K562 (cell line): ENCODE data around the gene ZDHHC3. TPM values are rescaled to one million over a fixed set of nuclear protein-coding genes. Genes with fewer than 3 reads are reported as not detected.

ENCODE experiments used
- CBX8 ChIP-seq: fragments of 200-600 bp; sonication (generic); IDR thresholded peaks from 2 replicates; pipeline ENCODE4 v1.6.1; 2012; ENCODE audit warnings: borderline replicate concordance, mixed run types, low read depth, mild to moderate bottlenecking, moderate library complexity, mixed read lengths, low read length, control low read depth, inconsistent platforms; ENCODE audit not compliant: poor library complexity, severe bottlenecking; ENCODE audit errors: extremely low read depth
- CHD2 ChIP-seq: IDR thresholded peaks from 2 replicates; pipeline ENCODE4 v1.6.1; 2011; ENCODE audit warnings: low read depth, low read length
- CTCF ChIP-seq, 3 experiments: IDR thresholded peaks in 2 of 3; conservative IDR thresholded peaks in 1 of 3; 2 replicates each; pipeline ENCODE4 v1.5.1; 2011 to 2012; ENCODE audit warnings: low read length in 3 of 3, mild to moderate bottlenecking in 3 of 3, control low read depth in 2 of 3, improper control_type of control experiment in 1 of 3, inconsistent platforms in 1 of 3, low read depth in 1 of 3, mixed read lengths in 1 of 3, moderate library complexity in 1 of 3; ENCODE audit not compliant: insufficient read depth in 2 of 3
- DPF2 ChIP-seq: fragments of 450-650 bp; IDR thresholded peaks from 2 replicates; pipeline ENCODE4 v1.6.1; 2016
- GTF2A2 ChIP-seq: IDR thresholded peaks from 2 replicates; pipeline ENCODE4 v1.6.1; 2016; ENCODE audit warnings: mild to moderate bottlenecking, missing genetic modification characterization, missing compliant biosample characterization
- HDAC1 ChIP-seq, 2 experiments: fragments of 450-650 bp; IDR thresholded peaks; 2 replicates each; pipeline ENCODE4 v1.6.1; 2016 to 2017; ENCODE audit warnings: inconsistent platforms in 1 of 2, mild to moderate bottlenecking in 1 of 2, moderate library complexity in 1 of 2
- HDAC3 ChIP-seq: fragments of 450-650 bp; IDR thresholded peaks from 2 replicates; pipeline ENCODE4 v1.6.1; 2018; ENCODE audit warnings: borderline replicate concordance, mild to moderate bottlenecking, moderate library complexity; ENCODE audit not compliant: partially characterized antibody
- HINFP ChIP-seq: fragments of 450-650 bp; conservative IDR thresholded peaks from 2 replicates; pipeline ENCODE4 v1.6.1; 2016; ENCODE audit warnings: missing genetic modification characterization, low read depth, mild to moderate bottlenecking, control low read depth, missing compliant biosample characterization
- JUNB ChIP-seq: fragments of 450-650 bp; formaldehyde crosslinking; conservative IDR thresholded peaks from 2 replicates; pipeline ENCODE4 v1.4.0; 2020; ENCODE audit warnings: mild to moderate bottlenecking
- NCOA6 ChIP-seq: fragments of 450-650 bp; IDR thresholded peaks from 2 replicates; pipeline ENCODE4 v1.6.1; 2017; ENCODE audit warnings: mild to moderate bottlenecking
- NONO ChIP-seq, 2 experiments: fragments of 200-400 bp in 1 of 2; fragments of 450-650 bp in 1 of 2; formaldehyde crosslinking in 1 of 2; IDR thresholded peaks; 2 replicates each; pipeline ENCODE4 v1.6.1; 2017; ENCODE audit warnings: low read depth in 2 of 2, mild to moderate bottlenecking in 2 of 2, moderate library complexity in 2 of 2, low read length in 1 of 2
- SMARCE1 ChIP-seq: fragments of 450-650 bp; IDR thresholded peaks from 2 replicates; pipeline ENCODE4 v1.7.1; 2016; ENCODE audit warnings: mild to moderate bottlenecking
- SMC3 ChIP-seq: conservative IDR thresholded peaks from 2 replicates; pipeline ENCODE4 v1.6.1; 2011; ENCODE audit warnings: low read depth, low read length, improper control_type of control experiment; ENCODE audit not compliant: insufficient read depth
- STAG1 ChIP-seq: sonication (generic); formaldehyde crosslinking; IDR thresholded peaks from 2 replicates; pipeline ENCODE4 v1.5.0; 2020; ENCODE audit warnings: missing genetic modification reagents, borderline replicate concordance
- TAF9B ChIP-seq: fragments of 450-650 bp; IDR thresholded peaks from 2 replicates; pipeline ENCODE4 v1.6.1; 2018; ENCODE audit warnings: mild to moderate bottlenecking; ENCODE audit not compliant: partially characterized antibody
- TCFL5 ChIP-seq: fragments of 250-450 bp; sonication (Bioruptor Pico); conservative IDR thresholded peaks from 2 replicates; pipeline ENCODE4 v1.6.1; 2021; ENCODE audit warnings: mild to moderate bottlenecking, moderate library complexity, matching md5 sums
- TRIM24 ChIP-seq, 2 experiments: fragments of 450-650 bp; IDR thresholded peaks; 2 replicates each; pipeline ENCODE4 v1.6.1; 2016
- ZBED1 ChIP-seq: IDR thresholded peaks from 2 replicates; pipeline ENCODE4 v1.6.1; 2014
- ZBTB11 ChIP-seq, 3 experiments: fragments of 200-800 bp in 1 of 3; fragments of 250-450 bp in 1 of 3; fragments of 450-650 bp in 1 of 3; sonication (Bioruptor Pico) in 1 of 3; sonication (Bioruptor generic) in 1 of 3; formaldehyde crosslinking in 1 of 3; IDR thresholded peaks; 2 replicates each; pipeline versions ENCODE4 v1.6.1 to v1.8.0; 2016 to 2022; ENCODE audit warnings: mild to moderate bottlenecking in 2 of 3, missing genetic modification characterization in 2 of 3, missing compliant biosample characterization in 1 of 3, moderate library complexity in 1 of 3
- ZNF165 ChIP-seq: fragments of 250-450 bp; sonication (Bioruptor Pico); IDR thresholded peaks from 2 replicates; pipeline ENCODE4 v1.4.0; 2020; ENCODE audit warnings: borderline replicate concordance
- ZNF282 ChIP-seq: sonication (generic); formaldehyde crosslinking; IDR thresholded peaks from 2 replicates; pipeline ENCODE4 v1.8.1; 2023; ENCODE audit warnings: missing genetic modification reagents
- polyA plus RNA-seq, 8 experiments: library from polyadenylated mRNA; depleted of rRNA in 4 of 8; stranded (reverse) in 5 of 8; unstranded in 3 of 8; fragments of >200 nt; fragmentation: Nextera tagmentation in 2 of 8; fragmentation: Illumina TruSeq in 1 of 8; extraction: Ambion mirVana in 2 of 8; extraction: Trizol in 1 of 8; gene quantifications; 2 replicates each; pipeline versions ENCODE4 v1.2.1 to v1.2.3, GENCODE V29; 2011 to 2014; ENCODE audit warnings: inconsistent platforms in 1 of 8, missing spikeins in 1 of 8
- total RNA-seq, 7 experiments: library from RNA; depleted of rRNA in 6 of 7; stranded (reverse); fragments of >200 nt in 6 of 7; fragmentation: Illumina TruSeq in 2 of 7; extraction: Trizol in 2 of 7; gene quantifications; 2 replicates each; pipeline versions ENCODE4 v1.2.1 to v1.2.3, GENCODE V29; 2011 to 2021; ENCODE audit warnings: low replicate concordance in 1 of 7

ZDHHC3 gene
- total and polyA plus RNA-seq, 9 of the 15 experiments (the other 6 are each of a cell fraction or from before 2014, with no cell fraction given), result 10.3 to 120 (median 67.2) TPM

- TF ChIP-seq ZBTB11 (CRISPR knock-in tag; IDR thresholded peaks at IDR 0.05) (no peak), CTCF (IDR thresholded peaks at IDR 0.05 in 2 of 3, conservative IDR thresholded peaks at IDR 0.05 in 1 of 3; ENCODE audit: insufficient read depth in 2 of 3, low read depth in 1 of 3, low read length in 3 of 3) (peak; percentile 67 to 75 (median 74)), CHD2 (no peak), ZNF282 (CRISPR knock-in tag) (no peak), DPF2 (no peak), HDAC1 (IDR thresholded peaks at IDR 0.05) (no peak), JUNB (CRISPR knock-in tag) (no peak), SMARCE1 (no peak), CBX8 (no peak), TRIM24 (IDR thresholded peaks at IDR 0.05) (no peak), STAG1 (CRISPR knock-in tag) (peak; percentile 33; the same call in 1 of the 2 replicates), TCFL5 (CRISPR knock-in tag) (no peak), NCOA6 (no peak), NONO (IDR thresholded peaks at IDR 0.05; ENCODE audit: low read depth in 2 of 2, low read length in 1 of 2) (no peak), HINFP (no peak), GTF2A2 (tag) (no peak), ZBED1 (no peak), ZNF165 (CRISPR knock-in tag) (no peak), TAF9B (no peak), HDAC3 (no peak), SMC3 (0 out of 2 replicates have a peak, but pooled peaks have one; percentile 27)
These were observed 61.0 kb downstream of the ZDHHC3 start (continued) for GRCh38 chr3:44914936-44915335.
